ENCODE measurements around the gene TCF7L2.

DNA sequence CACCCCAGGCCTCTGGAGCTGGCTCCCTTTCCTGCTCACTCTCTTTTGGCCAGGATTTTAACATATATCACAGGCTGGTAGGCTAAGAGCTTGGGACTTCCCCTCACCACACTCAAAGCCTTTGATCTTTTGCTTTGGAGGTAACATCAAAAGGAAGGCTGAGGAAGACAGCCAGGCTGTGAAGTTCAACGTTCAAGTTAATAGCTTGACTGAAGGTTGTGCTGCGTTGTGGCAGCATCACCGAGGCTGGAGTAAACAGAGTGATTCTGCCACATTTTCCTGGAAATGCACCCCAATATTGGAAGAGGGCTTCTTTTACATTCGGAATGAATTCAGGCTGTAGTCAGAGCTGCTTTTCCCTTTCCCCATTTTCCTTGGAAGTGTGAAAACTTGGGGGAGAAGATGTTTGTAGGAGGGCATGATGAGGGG is 57.3 kb downstream of the TCF7L2 start:
- TF ChIP-seq, protein P1, sequence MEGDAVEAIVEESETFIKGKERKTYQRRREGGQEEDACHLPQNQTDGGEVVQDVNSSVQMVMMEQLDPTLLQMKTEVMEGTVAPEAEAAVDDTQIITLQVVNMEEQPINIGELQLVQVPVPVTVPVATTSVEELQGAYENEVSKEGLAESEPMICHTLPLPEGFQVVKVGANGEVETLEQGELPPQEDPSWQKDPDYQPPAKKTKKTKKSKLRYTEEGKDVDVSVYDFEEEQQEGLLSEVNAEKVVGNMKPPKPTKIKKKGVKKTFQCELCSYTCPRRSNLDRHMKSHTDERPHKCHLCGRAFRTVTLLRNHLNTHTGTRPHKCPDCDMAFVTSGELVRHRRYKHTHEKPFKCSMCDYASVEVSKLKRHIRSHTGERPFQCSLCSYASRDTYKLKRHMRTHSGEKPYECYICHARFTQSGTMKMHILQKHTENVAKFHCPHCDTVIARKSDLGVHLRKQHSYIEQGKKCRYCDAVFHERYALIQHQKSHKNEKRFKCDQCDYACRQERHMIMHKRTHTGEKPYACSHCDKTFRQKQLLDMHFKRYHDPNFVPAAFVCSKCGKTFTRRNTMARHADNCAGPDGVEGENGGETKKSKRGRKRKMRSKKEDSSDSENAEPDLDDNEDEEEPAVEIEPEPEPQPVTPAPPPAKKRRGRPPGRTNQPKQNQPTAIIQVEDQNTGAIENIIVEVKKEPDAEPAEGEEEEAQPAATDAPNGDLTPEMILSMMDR (conservative IDR thresholded peaks at IDR 0.05; ENCODE audit: low read length): no peak
- TF ChIP-seq EZH2phosphoT487 (IDR thresholded peaks at IDR 0.05; ENCODE audit: borderline replicate concordance, low read depth, low read length): no peak
